HepG2 (cell line): ENCODE results near the gene SPIB. TPM values are rescaled to one million over a fixed set of nuclear protein-coding genes. Genes with fewer than 3 reads are reported as not detected.
"Not testable (repeated sequence)": the region's sequence is repeated elsewhere in the genome, so short reads cannot be mapped to it uniquely, and the experiment has no call there.

ENCODE experiments used
- ATAC-seq: fragments of 200-7000 bp; cut with Tn5 transposase; 3 replicates; pipeline ENCODE4 v1.9.1; 2020; ENCODE audit warnings: mild to moderate bottlenecking, moderate library complexity
- BruUV-seq: library from RNA; stranded (reverse); fragments of 400-500 nt; replicated peaks from 2 replicates; lab custom pipeline; 2021; lab: Mats Ljungman, UMichigan
- CTCF ChIA-PET: fragments of 300-600 bp; formaldehyde crosslinking; extraction: SDS; loops from one replicate; lab custom pipeline; 2021; ENCODE audit warnings: low total read pairs, inconsistent platforms, low intra/inter-chr PET ratio; lab: Yijun Ruan, JAX
- POLR2A ChIA-PET: fragments of 350-600 bp; sonication (Branson Sonifier 250); formaldehyde crosslinking; loops from one replicate; lab custom pipeline; 2020; ENCODE audit warnings: antibody characterized with exemption, inconsistent platforms; lab: Yijun Ruan, JAX
- DNase-seq: peaks from one replicate; pipeline ENCODE4 v3.0.0-alpha.2; 2015; ENCODE audit warnings: low spot score
- FAIRE-seq: peaks from 3 replicates; lab custom pipeline; 2011; peaks lifted over from hg19 to GRCh38; lab: Jason Lieb, UNC
- H2AFZ ChIP-seq: one replicate; pipeline ENCODE4 v1.6.1; 2011; ENCODE audit warnings: low read length, inconsistent platforms
- H3K27ac ChIP-seq: fragments of 300-600 bp; 3 replicates; pipeline ENCODE4 v1.8.0; 2011; ENCODE audit warnings: mixed run types, mild to moderate bottlenecking, mixed read lengths, low read length, inconsistent platforms; ENCODE audit not compliant: insufficient read depth; ENCODE audit errors: extremely low read length
- H3K27me3 ChIP-seq, 2 experiments: fragments of 200-600 bp in 1 of 2; 2 replicates in 1 of 2; 3 replicates in 1 of 2; pipeline versions ENCODE4 v1.6.0 to v1.8.0; 2011; ENCODE audit warnings: low read length in 2 of 2, mild to moderate bottlenecking in 2 of 2, moderate library complexity in 2 of 2, inconsistent platforms in 1 of 2; ENCODE audit not compliant: insufficient read depth in 2 of 2, control insufficient read depth in 1 of 2
- H3K36me3 ChIP-seq, 2 experiments: fragments of 200-600 bp in 1 of 2; replicated peaks in 1 of 2; 2 replicates in 1 of 2; 3 replicates in 1 of 2; pipeline versions ENCODE4 v1.5.1 to v1.8.0; 2011; ENCODE audit warnings: low read length in 2 of 2, inconsistent platforms in 1 of 2; ENCODE audit not compliant: insufficient read depth in 2 of 2, control insufficient read depth in 1 of 2
- H3K4me1 ChIP-seq: 2 replicates; pipeline ENCODE4 v1.5.1; 2012; ENCODE audit warnings: low read length, inconsistent platforms; ENCODE audit not compliant: insufficient read depth
- H3K4me2 ChIP-seq: 2 replicates; pipeline ENCODE4 v1.6.0; 2011; ENCODE audit warnings: low read depth, low read length, inconsistent platforms
- H3K4me3 ChIP-seq, 3 experiments: fragments of 200-600 bp in 1 of 3; sonication (generic), shearing (Covaris generic) in 1 of 3; replicated peaks in 1 of 3; 2 replicates each; pipeline ENCODE4 v1.5.1; 2011 to 2016; ENCODE audit warnings: low read length in 3 of 3, inconsistent platforms in 2 of 3, low read depth in 2 of 3, mild to moderate bottlenecking in 2 of 3, control low read depth in 1 of 3, mixed read lengths in 1 of 3; ENCODE audit not compliant: insufficient read depth in 1 of 3
- H3K79me2 ChIP-seq: one replicate; pipeline ENCODE4 v1.6.1; 2011; ENCODE audit warnings: low read length, inconsistent platforms; ENCODE audit not compliant: insufficient read depth
- H3K9ac ChIP-seq: 2 replicates; pipeline ENCODE4 v1.6.0; 2011; ENCODE audit warnings: mild to moderate bottlenecking, low read depth, low read length, inconsistent platforms; ENCODE audit not compliant: insufficient read depth
- H3K9me3 ChIP-seq: 2 replicates; pipeline ENCODE4 v1.5.1; 2012; ENCODE audit warnings: mild to moderate bottlenecking, low read length
- H4K20me1 ChIP-seq: 2 replicates; pipeline ENCODE4 v1.6.0; 2011; ENCODE audit warnings: inconsistent platforms, mild to moderate bottlenecking, low read length, moderate library complexity; ENCODE audit not compliant: insufficient read depth
- IKZF1 ChIP-seq: fragments of 450-650 bp; IDR thresholded peaks from 2 replicates; pipeline ENCODE4 v1.7.1; 2016
- POLR2AphosphoS2 ChIP-seq: IDR thresholded peaks from 2 replicates; pipeline ENCODE4 v1.6.1; 2011; ENCODE audit warnings: low read depth, low read length, improper control_type of control experiment
- ZBTB26 ChIP-seq: IDR thresholded peaks from 2 replicates; pipeline ENCODE4 v1.6.1; 2016; ENCODE audit warnings: missing compliant biosample characterization, missing genetic modification reagents, borderline replicate concordance
- ZNF101 ChIP-seq: sonication (generic); formaldehyde crosslinking; IDR thresholded peaks from 2 replicates; pipeline ENCODE4 v1.4.0; 2020; ENCODE audit warnings: mild to moderate bottlenecking, low read depth, missing genetic modification reagents, borderline replicate concordance
- WGBS: methylation state at CpG from one replicate; pipeline ENCODE4 v1.1.6; 2017; ENCODE audit warnings: low lambda C conversion rate; 5-methylcytosine and 5-hydroxymethylcytosine counted together
- in situ Hi-C: cut with HindIII; loops from 2 replicates; pipeline ENCODE4 v1.10.0; 2017; ENCODE audit warnings: low pct_unique_long_range_greater_than_20kb; ENCODE audit not compliant: extremely low pct_ligation_motif_present
- intact Hi-C: fragments of 100-400 bp; cut with micrococcal nuclease; formaldehyde crosslinking; loops from one replicate; pipeline ENCODE4 v1.10.0; 2022; ENCODE audit not compliant: unreplicated experiment
- polyA plus RNA-seq, 8 experiments: library from polyadenylated mRNA; depleted of rRNA in 3 of 8; stranded (reverse) in 7 of 8; unstranded in 1 of 8; fragments of >200 nt; fragmentation: Illumina TruSeq in 4 of 8; extraction: Trizol in 4 of 8; gene quantifications; 2 replicates each; pipeline versions ENCODE4 v1.2.1 to v1.2.3, GENCODE V29; 2011 to 2016; ENCODE audit warnings: low read depth in 4 of 8, missing spikeins in 1 of 8, mixed read lengths in 1 of 8; ENCODE audit not compliant: insufficient read depth in 1 of 8
- total RNA-seq, 5 experiments: library from RNA; depleted of rRNA; stranded (reverse); fragments of >200 nt; fragmentation: Illumina TruSeq; extraction: Trizol; gene quantifications; 2 replicates each; pipeline ENCODE4 v1.2.3, GENCODE V29; 2016; ENCODE audit warnings: low read depth in 1 of 5

Gene SPIB
- total and polyA plus RNA-seq, 2 of the 13 experiments (the other 11 are each of a cell fraction or from before 2014, with no cell fraction given), result 0.04 TPM; not detected in 1

GRCh38 chr19:50437862-50438449, 19.2 kb downstream of the SPIB start (continued):
- no peak for TF ChIP-seq ZBTB26 (CRISPR knock-in tag)
- no peak for TF ChIP-seq POLR2AphosphoS2

- H4K20me1 ChIP-seq, H3K79me2 ChIP-seq, ATAC-seq, FAIRE-seq, intact Hi-C loops, H3K4me2 ChIP-seq, H3K9ac ChIP-seq, in situ Hi-C loops, CTCF ChIA-PET, POLR2A ChIA-PET, H2AFZ ChIP-seq, H3K27ac ChIP-seq, H3K9me3 ChIP-seq, BruUV-seq, H3K4me1 ChIP-seq, H3K4me3 ChIP-seq, H3K36me3 ChIP-seq, DNase-seq: not testable (repeated sequence)
- 0% methylated on average over 2 of the region's 2 CpGs for WGBS
- peaks cover 2 to 15% of the 10 kb centered on the region in 2 experiments; a peak in 3 of 5 replicates for H3K27me3 ChIP-seq
Observed at GRCh38 chr19:50439130-50439529, 20.4 kb downstream of the SPIB start.

GRCh38 chr19:50444059-50444458, 25.3 kb downstream of the SPIB start:
- H3K36me3 ChIP-seq, result no peaks in the 10 kb centered on the region
- no peak overlapping the region for H3K4me2 ChIP-seq
- in situ Hi-C loops, result no loop called here
- ChIA-PET CTCF (no interaction called here), POLR2A (no interaction called here)
- no peaks in the 10 kb centered on the region for H3K79me2 ChIP-seq
- DNase-seq, result no peak
- H3K4me1 ChIP-seq, result no peaks in the 10 kb centered on the region
- no peak overlapping the region for H3K4me3 ChIP-seq
- H4K20me1 ChIP-seq, result no peaks in the 10 kb centered on the region
- FAIRE-seq, result no peak
- 8% methylated on average over 1 of the region's 1 CpG for WGBS
- intact Hi-C loops, result no loop called here
- no peak overlapping the region for H2AFZ ChIP-seq
- H3K27ac ChIP-seq, result no peak overlapping the region
- peaks cover 0 to 9% of the 10 kb centered on the region in 2 experiments; a peak in 1 of 5 replicates for H3K27me3 ChIP-seq
- H3K9ac ChIP-seq, result no peak overlapping the region
- no TSS peak for BruUV-seq
- no peak for ATAC-seq
- no peaks in the 10 kb centered on the region for H3K9me3 ChIP-seq
- TF ChIP-seq IKZF1, result 0 out of 2 replicates have a peak, but pooled peaks have one; percentile 18
- TF ChIP-seq ZNF101 (CRISPR knock-in tag), result no peak
